ENCODE measurements around the gene DLX4.

DNA sequence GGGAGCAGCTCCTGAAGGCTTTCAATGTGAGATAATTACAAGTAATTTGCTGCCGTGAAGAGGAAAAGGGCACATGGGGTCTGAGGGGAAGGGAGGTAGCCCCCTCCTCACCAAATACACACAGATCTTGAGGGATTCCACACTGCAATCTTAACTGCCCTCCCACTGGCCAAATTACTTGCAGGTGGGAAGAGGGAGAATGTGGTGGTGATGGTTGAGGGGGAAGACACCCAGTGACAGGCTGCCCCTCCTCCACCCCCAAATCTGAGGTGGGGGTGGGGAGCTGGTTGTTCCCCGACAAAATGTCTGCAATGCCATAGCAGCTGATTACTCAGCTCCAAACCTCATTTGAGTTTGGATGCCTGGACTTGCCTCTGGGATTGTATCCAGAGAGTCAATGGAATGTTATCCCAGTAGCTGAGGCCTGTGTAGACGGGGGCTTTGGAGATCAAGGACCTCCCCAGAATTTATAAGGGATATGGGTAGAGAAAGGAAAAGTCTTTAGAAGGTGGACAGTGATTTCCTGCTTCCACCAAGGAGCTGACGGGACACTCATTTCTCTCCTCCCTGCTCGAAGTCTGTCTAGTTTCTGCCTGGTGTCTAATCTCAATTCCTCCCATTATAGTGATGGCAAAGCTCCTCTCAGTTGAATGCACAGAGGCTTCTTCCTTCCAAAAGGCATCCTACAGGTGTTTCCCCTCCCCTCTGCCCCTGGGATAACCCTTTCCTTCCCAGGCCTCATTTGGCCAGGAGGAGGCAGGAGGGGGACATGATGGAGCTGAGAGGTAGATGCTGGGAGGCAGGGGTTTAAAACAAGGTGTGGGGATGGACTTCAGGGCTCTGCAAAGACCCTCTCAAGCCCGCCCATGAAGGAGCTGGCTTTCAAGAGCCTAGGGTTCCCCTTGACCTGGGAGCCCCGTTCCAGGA, 8.7 kb downstream of the DLX4 start:
- TF ChIP-seq, protein P1, sequence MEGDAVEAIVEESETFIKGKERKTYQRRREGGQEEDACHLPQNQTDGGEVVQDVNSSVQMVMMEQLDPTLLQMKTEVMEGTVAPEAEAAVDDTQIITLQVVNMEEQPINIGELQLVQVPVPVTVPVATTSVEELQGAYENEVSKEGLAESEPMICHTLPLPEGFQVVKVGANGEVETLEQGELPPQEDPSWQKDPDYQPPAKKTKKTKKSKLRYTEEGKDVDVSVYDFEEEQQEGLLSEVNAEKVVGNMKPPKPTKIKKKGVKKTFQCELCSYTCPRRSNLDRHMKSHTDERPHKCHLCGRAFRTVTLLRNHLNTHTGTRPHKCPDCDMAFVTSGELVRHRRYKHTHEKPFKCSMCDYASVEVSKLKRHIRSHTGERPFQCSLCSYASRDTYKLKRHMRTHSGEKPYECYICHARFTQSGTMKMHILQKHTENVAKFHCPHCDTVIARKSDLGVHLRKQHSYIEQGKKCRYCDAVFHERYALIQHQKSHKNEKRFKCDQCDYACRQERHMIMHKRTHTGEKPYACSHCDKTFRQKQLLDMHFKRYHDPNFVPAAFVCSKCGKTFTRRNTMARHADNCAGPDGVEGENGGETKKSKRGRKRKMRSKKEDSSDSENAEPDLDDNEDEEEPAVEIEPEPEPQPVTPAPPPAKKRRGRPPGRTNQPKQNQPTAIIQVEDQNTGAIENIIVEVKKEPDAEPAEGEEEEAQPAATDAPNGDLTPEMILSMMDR (conservative IDR thresholded peaks at IDR 0.05; ENCODE audit: low read depth, low read length) = 0 out of 2 replicates have a peak, but pooled peaks have one; percentile 12
- no peak for TF ChIP-seq EZH2 (IDR thresholded peaks at IDR 0.05; ENCODE audit: low read length, unreplicated experiment)
